ENCODE measurements around the gene CCNH. TPM values are rescaled to one million over a fixed set of nuclear protein-coding genes. Genes with fewer than 3 reads are reported as not detected.

CCNH gene
- total RNA-seq, 3 donors from 2014 or later, result 42.4 to 52.6 (median 48.2) TPM

DNA sequence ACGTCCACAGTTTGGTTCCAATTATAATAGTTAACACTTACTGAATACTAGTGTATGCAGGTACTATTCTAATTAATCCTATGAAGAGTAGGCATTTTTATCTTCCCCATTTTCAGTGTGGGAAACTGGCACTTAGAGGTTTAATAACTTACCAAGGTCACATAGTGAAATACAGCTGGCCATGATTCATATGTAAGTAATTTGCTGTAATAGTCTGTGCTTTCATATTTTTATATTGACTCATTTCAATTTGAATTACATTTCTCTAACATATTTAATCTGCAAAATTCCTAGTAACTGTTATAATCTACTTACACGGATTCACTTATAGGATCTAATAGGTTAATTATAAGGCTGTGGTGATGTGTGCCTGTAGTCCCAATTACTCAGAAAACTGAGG, 19.4 kb downstream of the CCNH start:
- no peaks in the 10 kb centered on the region for H3K9me3 Mint-ChIP-seq
- H3K4me3 Mint-ChIP-seq, result no peak overlapping the region
- H3K36me3 Mint-ChIP-seq (ENCODE audit: insufficient read depth), result peaks cover 45% of the 10 kb centered on the region
- DNase-seq (no peak), ATAC-seq (no peak)
- no peaks in the 10 kb centered on the region for H3K27me3 Mint-ChIP-seq (ENCODE audit: low read depth)
- peaks cover 24% of the 10 kb centered on the region for H3K4me1 Mint-ChIP-seq (ENCODE audit: low read depth)

- no peak overlapping the region for H3K4me3 Mint-ChIP-seq
- H3K36me3 Mint-ChIP-seq (ENCODE audit: insufficient read depth), result peaks cover 49% of the 10 kb centered on the region
- H3K9me3 Mint-ChIP-seq, result no peaks in the 10 kb centered on the region
- no peak for DNase-seq
- no peaks in the 10 kb centered on the region for H3K27me3 Mint-ChIP-seq (ENCODE audit: low read depth)
- H3K4me1 Mint-ChIP-seq (ENCODE audit: low read depth), result peaks cover 21% of the 10 kb centered on the region
- no peak for ATAC-seq
Observed at GRCh38 chr5:87392801-87393200, 19.9 kb downstream of the CCNH start.

GRCh38 chr5:87392170-87392569, 20.6 kb downstream of the CCNH start:
- H3K4me1 Mint-ChIP-seq (ENCODE audit: low read depth), result peaks cover 21% of the 10 kb centered on the region
- no peaks in the 10 kb centered on the region for H3K27me3 Mint-ChIP-seq (ENCODE audit: low read depth)
- no peak overlapping the region for H3K4me3 Mint-ChIP-seq
- no peak for DNase-seq
- no peak for ATAC-seq
- H3K36me3 Mint-ChIP-seq (ENCODE audit: insufficient read depth), result peaks cover 51% of the 10 kb centered on the region
- no peaks in the 10 kb centered on the region for H3K9me3 Mint-ChIP-seq

- DNase-seq (no peak), ATAC-seq (no peak)
- Mint-ChIP-seq H3K9me3 (no peaks in the 10 kb centered on the region), H3K4me1 (ENCODE audit: low read depth) (peaks cover 16% of the 10 kb centered on the region), H3K36me3 (ENCODE audit: insufficient read depth) (peaks cover 53% of the 10 kb centered on the region), H3K27me3 (ENCODE audit: low read depth) (no peaks in the 10 kb centered on the region), H3K4me3 (no peak overlapping the region)
Observed at GRCh38 chr5:87390576-87391199, 22.0 kb downstream of the CCNH start.

GRCh38 chr5:87390075-87390474, 22.7 kb downstream of the CCNH start:
- Mint-ChIP-seq H3K4me3 (no peak overlapping the region), H3K27me3 (ENCODE audit: low read depth) (no peaks in the 10 kb centered on the region), H3K9me3 (no peaks in the 10 kb centered on the region), H3K4me1 (ENCODE audit: low read depth) (peaks cover 15% of the 10 kb centered on the region), H3K36me3 (ENCODE audit: insufficient read depth) (peaks cover 53% of the 10 kb centered on the region)
- ATAC-seq (no peak), DNase-seq (no peak)

GRCh38 chr5:87389296-87390034, 23.3 kb downstream of the CCNH start:
- DNase-seq (no peak), ATAC-seq (no peak)
- Mint-ChIP-seq H3K4me1 (ENCODE audit: low read depth) (peaks cover 14% of the 10 kb centered on the region), H3K36me3 (ENCODE audit: insufficient read depth) (peaks cover 47% of the 10 kb centered on the region), H3K9me3 (no peaks in the 10 kb centered on the region), H3K4me3 (no peak overlapping the region), H3K27me3 (ENCODE audit: low read depth) (no peaks in the 10 kb centered on the region)

DNA sequence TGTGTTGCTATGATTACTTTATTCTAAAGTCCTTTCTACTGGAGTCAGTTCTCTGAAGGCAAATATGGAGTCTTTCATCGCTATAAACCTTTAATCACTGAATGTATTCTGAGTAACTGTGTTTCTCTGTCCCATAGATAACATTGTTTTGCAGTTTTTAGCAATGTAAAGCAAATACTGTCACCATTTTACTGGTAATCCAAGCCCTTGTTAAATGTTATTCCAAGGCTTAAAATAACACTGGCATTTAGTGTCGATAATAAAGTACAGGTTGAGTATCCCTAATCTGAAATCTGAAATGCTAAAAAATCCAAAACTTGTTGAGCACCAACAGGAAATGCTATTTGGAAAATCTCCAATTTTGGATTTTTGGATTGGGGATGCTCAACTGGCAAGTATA, 24.6 kb downstream of the CCNH start:
- Mint-ChIP-seq H3K27me3 (ENCODE audit: low read depth) (no peaks in the 10 kb centered on the region), H3K4me1 (ENCODE audit: low read depth) (peaks cover 15% of the 10 kb centered on the region), H3K9me3 (no peaks in the 10 kb centered on the region), H3K4me3 (no peak overlapping the region), H3K36me3 (ENCODE audit: insufficient read depth) (peaks cover 48% of the 10 kb centered on the region)
- ATAC-seq (no peak), DNase-seq (no peak)

- H3K4me1 Mint-ChIP-seq (ENCODE audit: low read depth), result peaks cover 13% of the 10 kb centered on the region
- H3K4me3 Mint-ChIP-seq, result no peak overlapping the region
- no peak for DNase-seq
- no peak for ATAC-seq
- H3K27me3 Mint-ChIP-seq (ENCODE audit: low read depth), result no peaks in the 10 kb centered on the region
- no peaks in the 10 kb centered on the region for H3K9me3 Mint-ChIP-seq
- peaks cover 38% of the 10 kb centered on the region for H3K36me3 Mint-ChIP-seq (ENCODE audit: insufficient read depth)
Observed at GRCh38 chr5:87385802-87386201, 26.9 kb downstream of the CCNH start.

- Mint-ChIP-seq H3K27me3 (ENCODE audit: low read depth) (no peaks in the 10 kb centered on the region), H3K36me3 (ENCODE audit: insufficient read depth) (peaks cover 30% of the 10 kb centered on the region), H3K9me3 (no peaks in the 10 kb centered on the region), H3K4me1 (ENCODE audit: low read depth) (peaks cover 1% of the 10 kb centered on the region), H3K4me3 (no peak overlapping the region)
- ATAC-seq (no peak), DNase-seq (no peak)
Observed at GRCh38 chr5:87383216-87383615, 29.5 kb downstream of the CCNH start.

- ATAC-seq (no peak), DNase-seq (no peak)
- H3K27me3 Mint-ChIP-seq (ENCODE audit: low read depth), result no peaks in the 10 kb centered on the region
- H3K36me3 Mint-ChIP-seq (ENCODE audit: insufficient read depth), result peaks cover 27% of the 10 kb centered on the region
- no peak overlapping the region for H3K4me3 Mint-ChIP-seq
- no peaks in the 10 kb centered on the region for H3K9me3 Mint-ChIP-seq
- peaks cover 1% of the 10 kb centered on the region for H3K4me1 Mint-ChIP-seq (ENCODE audit: low read depth)
Observed at GRCh38 chr5:87382224-87382623, 30.5 kb downstream of the CCNH start.

- ATAC-seq, result no peak
- Mint-ChIP-seq H3K27me3 (ENCODE audit: low read depth) (no peaks in the 10 kb centered on the region), H3K36me3 (ENCODE audit: insufficient read depth) (peaks cover 37% of the 10 kb centered on the region), H3K4me1 (ENCODE audit: low read depth) (peaks cover 2% of the 10 kb centered on the region), H3K9me3 (no peaks in the 10 kb centered on the region), H3K4me3 (no peak overlapping the region)
- DNase-seq, result no peak
Observed at GRCh38 chr5:87372705-87373104, 40.0 kb downstream of the CCNH start.

GRCh38 chr5:87369431-87369830, 43.3 kb downstream of the CCNH start:
- H3K36me3 Mint-ChIP-seq (ENCODE audit: insufficient read depth), result peaks cover 31% of the 10 kb centered on the region
- H3K27me3 Mint-ChIP-seq (ENCODE audit: low read depth), result no peaks in the 10 kb centered on the region
- H3K4me3 Mint-ChIP-seq, result no peak overlapping the region
- H3K4me1 Mint-ChIP-seq (ENCODE audit: low read depth), result peaks cover 7% of the 10 kb centered on the region
- no peak for ATAC-seq
- no peaks in the 10 kb centered on the region for H3K9me3 Mint-ChIP-seq
- DNase-seq, result no peak

- H3K36me3 Mint-ChIP-seq (ENCODE audit: insufficient read depth), result peaks cover 32% of the 10 kb centered on the region
- H3K27me3 Mint-ChIP-seq (ENCODE audit: low read depth), result no peaks in the 10 kb centered on the region
- ATAC-seq, result no peak
- H3K4me3 Mint-ChIP-seq, result no peak overlapping the region
- no peak for DNase-seq
- peaks cover 8% of the 10 kb centered on the region for H3K4me1 Mint-ChIP-seq (ENCODE audit: low read depth)
- no peaks in the 10 kb centered on the region for H3K9me3 Mint-ChIP-seq
Observed at GRCh38 chr5:87368601-87369000, 44.1 kb downstream of the CCNH start.

- peaks cover 27% of the 10 kb centered on the region for H3K36me3 Mint-ChIP-seq (ENCODE audit: insufficient read depth)
- peaks cover 8% of the 10 kb centered on the region for H3K4me1 Mint-ChIP-seq (ENCODE audit: low read depth)
- H3K27me3 Mint-ChIP-seq (ENCODE audit: low read depth), result no peaks in the 10 kb centered on the region
- no peaks in the 10 kb centered on the region for H3K9me3 Mint-ChIP-seq
- DNase-seq (no peak), ATAC-seq (no peak)
- H3K4me3 Mint-ChIP-seq, result no peak overlapping the region
Observed at GRCh38 chr5:87367243-87367642, 45.5 kb downstream of the CCNH start.

GRCh38 chr5:87361536-87362213, 51.1 kb downstream of the CCNH start:
- Mint-ChIP-seq H3K4me1 (ENCODE audit: low read depth) (peaks cover 17% of the 10 kb centered on the region), H3K9me3 (no peaks in the 10 kb centered on the region), H3K27me3 (ENCODE audit: low read depth) (no peaks in the 10 kb centered on the region), H3K4me3 (no peak overlapping the region), H3K36me3 (ENCODE audit: insufficient read depth) (peaks cover 19% of the 10 kb centered on the region)
- ATAC-seq (no peak), DNase-seq (no peak)
